HepG2 (cell line): ENCODE measurements around the gene C1orf21. TPM values are rescaled to one million over a fixed set of nuclear protein-coding genes. Genes with fewer than 3 reads are reported as not detected.

Source experiments
- ATAC-seq: fragments of 200-7000 bp; cut with Tn5 transposase; 3 replicates; pipeline ENCODE4 v1.9.1; 2020; ENCODE audit warnings: mild to moderate bottlenecking, moderate library complexity
- BruUV-seq: library from RNA; stranded (reverse); fragments of 400-500 nt; replicated peaks from 2 replicates; lab custom pipeline; 2021; lab: Mats Ljungman, UMichigan
- CTCF ChIA-PET: fragments of 300-600 bp; formaldehyde crosslinking; extraction: SDS; loops from one replicate; lab custom pipeline; 2021; ENCODE audit warnings: low total read pairs, inconsistent platforms, low intra/inter-chr PET ratio; lab: Yijun Ruan, JAX
- POLR2A ChIA-PET: fragments of 350-600 bp; sonication (Branson Sonifier 250); formaldehyde crosslinking; loops from one replicate; lab custom pipeline; 2020; ENCODE audit warnings: antibody characterized with exemption, inconsistent platforms; lab: Yijun Ruan, JAX
- DNase-seq: peaks from one replicate; pipeline ENCODE4 v3.0.0-alpha.2; 2015; ENCODE audit warnings: low spot score
- FAIRE-seq: peaks from 3 replicates; lab custom pipeline; 2011; peaks lifted over from hg19 to GRCh38; lab: Jason Lieb, UNC
- H2AFZ ChIP-seq: one replicate; pipeline ENCODE4 v1.6.1; 2011; ENCODE audit warnings: low read length, inconsistent platforms
- H3K27ac ChIP-seq: fragments of 300-600 bp; 3 replicates; pipeline ENCODE4 v1.8.0; 2011; ENCODE audit warnings: mixed run types, mild to moderate bottlenecking, mixed read lengths, low read length, inconsistent platforms; ENCODE audit not compliant: insufficient read depth; ENCODE audit errors: extremely low read length
- H3K27me3 ChIP-seq, 2 experiments: fragments of 200-600 bp in 1 of 2; 2 replicates in 1 of 2; 3 replicates in 1 of 2; pipeline versions ENCODE4 v1.6.0 to v1.8.0; 2011; ENCODE audit warnings: low read length in 2 of 2, mild to moderate bottlenecking in 2 of 2, moderate library complexity in 2 of 2, inconsistent platforms in 1 of 2; ENCODE audit not compliant: insufficient read depth in 2 of 2, control insufficient read depth in 1 of 2
- H3K36me3 ChIP-seq, 2 experiments: fragments of 200-600 bp in 1 of 2; replicated peaks in 1 of 2; 2 replicates in 1 of 2; 3 replicates in 1 of 2; pipeline versions ENCODE4 v1.5.1 to v1.8.0; 2011; ENCODE audit warnings: low read length in 2 of 2, inconsistent platforms in 1 of 2; ENCODE audit not compliant: insufficient read depth in 2 of 2, control insufficient read depth in 1 of 2
- H3K4me1 ChIP-seq: 2 replicates; pipeline ENCODE4 v1.5.1; 2012; ENCODE audit warnings: low read length, inconsistent platforms; ENCODE audit not compliant: insufficient read depth
- H3K4me2 ChIP-seq: 2 replicates; pipeline ENCODE4 v1.6.0; 2011; ENCODE audit warnings: low read depth, low read length, inconsistent platforms
- H3K4me3 ChIP-seq, 3 experiments: fragments of 200-600 bp in 1 of 3; sonication (generic), shearing (Covaris generic) in 1 of 3; replicated peaks in 1 of 3; 2 replicates each; pipeline ENCODE4 v1.5.1; 2011 to 2016; ENCODE audit warnings: low read length in 3 of 3, inconsistent platforms in 2 of 3, low read depth in 2 of 3, mild to moderate bottlenecking in 2 of 3, control low read depth in 1 of 3, mixed read lengths in 1 of 3; ENCODE audit not compliant: insufficient read depth in 1 of 3
- H3K79me2 ChIP-seq: one replicate; pipeline ENCODE4 v1.6.1; 2011; ENCODE audit warnings: low read length, inconsistent platforms; ENCODE audit not compliant: insufficient read depth
- H3K9ac ChIP-seq: 2 replicates; pipeline ENCODE4 v1.6.0; 2011; ENCODE audit warnings: mild to moderate bottlenecking, low read depth, low read length, inconsistent platforms; ENCODE audit not compliant: insufficient read depth
- H3K9me3 ChIP-seq: 2 replicates; pipeline ENCODE4 v1.5.1; 2012; ENCODE audit warnings: mild to moderate bottlenecking, low read length
- H4K20me1 ChIP-seq: 2 replicates; pipeline ENCODE4 v1.6.0; 2011; ENCODE audit warnings: inconsistent platforms, mild to moderate bottlenecking, low read length, moderate library complexity; ENCODE audit not compliant: insufficient read depth
- HNRNPL ChIP-seq: fragments of 200-400 bp; formaldehyde crosslinking; IDR thresholded peaks from 2 replicates; pipeline ENCODE4 v1.6.1; 2017; ENCODE audit warnings: mild to moderate bottlenecking, low read depth, low read length
- MZF1 ChIP-seq: sonication (generic); formaldehyde crosslinking; IDR thresholded peaks from 2 replicates; pipeline ENCODE4 v1.8.1; 2023; ENCODE audit warnings: mild to moderate bottlenecking, missing genetic modification reagents, borderline replicate concordance
- PBX2 ChIP-seq: IDR thresholded peaks from 2 replicates; pipeline ENCODE4 v1.6.1; 2016; ENCODE audit warnings: control low read depth
- RARA ChIP-seq: IDR thresholded peaks from 2 replicates; pipeline ENCODE4 v1.6.1; 2016; ENCODE audit warnings: missing genetic modification reagents, missing compliant biosample characterization
- SMAD3 ChIP-seq: sonication (generic); formaldehyde crosslinking; IDR thresholded peaks from 2 replicates; pipeline ENCODE4 v1.4.0; 2020; ENCODE audit warnings: missing genetic modification reagents
- SRY ChIP-seq: sonication (generic); formaldehyde crosslinking; IDR thresholded peaks from 2 replicates; pipeline ENCODE4 v1.8.0; 2022; ENCODE audit warnings: mild to moderate bottlenecking, missing genetic modification reagents
- ZBTB21 ChIP-seq: sonication (generic); formaldehyde crosslinking; IDR thresholded peaks from 2 replicates; pipeline ENCODE4 v1.4.0; 2020; ENCODE audit warnings: missing genetic modification reagents
- ZMYM4 ChIP-seq: sonication (generic); formaldehyde crosslinking; IDR thresholded peaks from 2 replicates; pipeline ENCODE4 v1.8.1; 2023; ENCODE audit warnings: mild to moderate bottlenecking, missing genetic modification reagents
- ZNF33B ChIP-seq: sonication (generic); formaldehyde crosslinking; IDR thresholded peaks from 2 replicates; pipeline ENCODE4 v1.5.1; 2020; ENCODE audit warnings: mild to moderate bottlenecking, missing genetic modification reagents
- ZSCAN5A ChIP-seq: sonication (generic); formaldehyde crosslinking; IDR thresholded peaks from 2 replicates; pipeline ENCODE4 v1.8.0; 2022; ENCODE audit warnings: mild to moderate bottlenecking, missing genetic modification reagents, borderline replicate concordance
- WGBS: methylation state at CpG from one replicate; pipeline ENCODE4 v1.1.6; 2017; ENCODE audit warnings: low lambda C conversion rate; 5-methylcytosine and 5-hydroxymethylcytosine counted together
- in situ Hi-C: cut with HindIII; loops from 2 replicates; pipeline ENCODE4 v1.10.0; 2017; ENCODE audit warnings: low pct_unique_long_range_greater_than_20kb; ENCODE audit not compliant: extremely low pct_ligation_motif_present
- intact Hi-C: fragments of 100-400 bp; cut with micrococcal nuclease; formaldehyde crosslinking; loops from one replicate; pipeline ENCODE4 v1.10.0; 2022; ENCODE audit not compliant: unreplicated experiment
- polyA plus RNA-seq, 8 experiments: library from polyadenylated mRNA; depleted of rRNA in 3 of 8; stranded (reverse) in 7 of 8; unstranded in 1 of 8; fragments of >200 nt; fragmentation: Illumina TruSeq in 4 of 8; extraction: Trizol in 4 of 8; gene quantifications; 2 replicates each; pipeline versions ENCODE4 v1.2.1 to v1.2.3, GENCODE V29; 2011 to 2016; ENCODE audit warnings: low read depth in 4 of 8, missing spikeins in 1 of 8, mixed read lengths in 1 of 8; ENCODE audit not compliant: insufficient read depth in 1 of 8
- total RNA-seq, 5 experiments: library from RNA; depleted of rRNA; stranded (reverse); fragments of >200 nt; fragmentation: Illumina TruSeq; extraction: Trizol; gene quantifications; 2 replicates each; pipeline ENCODE4 v1.2.3, GENCODE V29; 2016; ENCODE audit warnings: low read depth in 1 of 5

The C1orf21 gene
- total and polyA plus RNA-seq, 2 of the 13 experiments (the other 11 are each of a cell fraction or from before 2014, with no cell fraction given): not detected

- FAIRE-seq (no peak), ATAC-seq (no peak)
- 13% methylated on average over 2 of the region's 2 CpGs for WGBS
- Histone ChIP-seq H3K4me3 (no peak overlapping the region), H3K36me3 (no peaks in the 10 kb centered on the region), H2AFZ (no peak overlapping the region), H4K20me1 (no peaks in the 10 kb centered on the region), H3K79me2 (no peaks in the 10 kb centered on the region), H3K27ac (no peak overlapping the region)
- CTCF ChIA-PET: no interaction called here
- no peak for TF ChIP-seq SMAD3 (CRISPR knock-in tag)
- no peak for TF ChIP-seq ZSCAN5A
- no peak for TF ChIP-seq MZF1 (CRISPR knock-in tag)
- no peak for TF ChIP-seq RARA
- no peak for TF ChIP-seq ZNF33B (CRISPR knock-in tag)
- TF ChIP-seq HNRNPL: no peak
- TF ChIP-seq PBX2 (CRISPR knock-in tag): no peak
- TF ChIP-seq SRY (CRISPR knock-in tag): no peak
- no peak for TF ChIP-seq ZMYM4 (CRISPR knock-in tag)
- TF ChIP-seq ZBTB21 (CRISPR knock-in tag): no peak
- TF ChIP-seq, all 625 proteins: peak for 0
- no peaks in the 10 kb centered on the region for H3K4me1 ChIP-seq
- no peak overlapping the region for H3K9ac ChIP-seq
- in situ Hi-C loops (no loop called here), intact Hi-C loops (no loop called here)
- DNase-seq: no peak
- POLR2A ChIA-PET: no interaction called here
- no peaks in the 10 kb centered on the region for H3K27me3 ChIP-seq
- H3K9me3 ChIP-seq: no peaks in the 10 kb centered on the region
- no TSS peak for BruUV-seq
- no peak overlapping the region for H3K4me2 ChIP-seq
These were observed 21.8 kb downstream of the C1orf21 start for GRCh38 chr1:184408580-184408979.
